Activated B cell treated with CpG ODN at 0.5 μM for 24 hours (primary cell): Measurements from ENCODE around the gene ZBTB33. TPM values are rescaled to one million over a fixed set of nuclear protein-coding genes. Genes with fewer than 3 reads are reported as not detected.

ENCODE experiments used
- ATAC-seq: fragments of 200-7000 bp; cut with Tn5 transposase; one replicate; pipeline ENCODE4 v1.10.0; 2021; ENCODE audit warnings: low read depth, mild to moderate bottlenecking, moderate library complexity
- CTCF ChIA-PET: fragments of 350-600 bp; sonication (Branson Sonifier 250); formaldehyde crosslinking; loops from one replicate; lab custom pipeline; 2021; ENCODE audit warnings: antibody characterized with exemption; lab: Charles Lee
- POLR2A ChIA-PET: fragments of 350-600 bp; sonication (Branson Sonifier 250); formaldehyde crosslinking; loops from one replicate; lab custom pipeline; 2021; ENCODE audit warnings: antibody characterized with exemption; lab: Charles Lee
- DNase-seq: peaks from one replicate; pipeline ENCODE4 v3.0.0; 2022
- H3K27ac Mint-ChIP-seq: one replicate; pipeline ENCODE4 v1.8.0; 2020; ENCODE audit warnings: mixed read lengths
- H3K27me3 Mint-ChIP-seq: one replicate; pipeline ENCODE4 v1.8.0; 2021; ENCODE audit warnings: mixed read lengths
- H3K36me3 Mint-ChIP-seq: one replicate; pipeline ENCODE4 v1.8.0; 2021; ENCODE audit warnings: low read depth, mixed read lengths
- H3K4me1 Mint-ChIP-seq: one replicate; pipeline ENCODE4 v1.8.0; 2021; ENCODE audit warnings: mixed read lengths
- H3K4me3 Mint-ChIP-seq: one replicate; pipeline ENCODE4 v1.8.0; 2020; ENCODE audit warnings: mild to moderate bottlenecking, mixed read lengths
- H3K9me3 Mint-ChIP-seq: one replicate; pipeline ENCODE4 v1.8.0; 2020; ENCODE audit warnings: mixed read lengths
- CTCF ChIP-seq: fragments of 200-600 bp; IDR thresholded peaks from one replicate; pipeline ENCODE4 v1.8.0; 2022; ENCODE audit warnings: antibody characterized with exemption, mild to moderate bottlenecking
- intact Hi-C: fragments of 100-400 bp; cut with micrococcal nuclease; formaldehyde crosslinking; loops from one replicate; pipeline ENCODE4 v1.15.1; 2024
- total RNA-seq: library from RNA; stranded (reverse); gene quantifications from 2 replicates; pipeline ENCODE4 v1.2.3, GENCODE V29; 2022

ZBTB33 gene
- total RNA-seq, 1 donor from 2014 or later, result 17.4 TPM

- H3K4me3 Mint-ChIP-seq, result no peak overlapping the region
- POLR2A ChIA-PET, result interaction anchor here (1.1 to 1.2 kb wide), 2 partner anchors 19 to 40 kb away, joined by 4 to 7 read pairs; partner anchors contain the start of gene ZBTB33
- no peaks in the 10 kb centered on the region for H3K27me3 Mint-ChIP-seq
- H3K4me1 Mint-ChIP-seq, result peaks cover 6% of the 10 kb centered on the region
- ATAC-seq, result no peak
- intact Hi-C loops, result no loop called here
- CTCF ChIA-PET, result interaction anchor here (1.8 kb wide), 1 partner anchor 18 kb away, joined by 4 read pairs; the partner anchor contains the start of gene ZBTB33
- H3K9me3 Mint-ChIP-seq, result no peaks in the 10 kb centered on the region
- H3K36me3 Mint-ChIP-seq, result no peaks in the 10 kb centered on the region
- no peak overlapping the region for H3K27ac Mint-ChIP-seq
- no peak for DNase-seq
- TF ChIP-seq CTCF, result no peak
Measured at GRCh38 chrX:120269373-120270035, 18.9 kb downstream of the ZBTB33 start.

GRCh38 chrX:120270567-120270966, 20.0 kb downstream of the ZBTB33 start:
- ATAC-seq (no peak), DNase-seq (no peak)
- intact Hi-C loops, result no loop called here
- Mint-ChIP-seq H3K9me3 (no peaks in the 10 kb centered on the region), H3K27ac (no peak overlapping the region), H3K27me3 (no peaks in the 10 kb centered on the region), H3K36me3 (no peaks in the 10 kb centered on the region), H3K4me1 (peaks cover 6% of the 10 kb centered on the region), H3K4me3 (no peak overlapping the region)
- ChIA-PET POLR2A (no interaction called here), CTCF (no interaction called here)
- TF ChIP-seq CTCF, result no peak

- no peak for TF ChIP-seq CTCF
- ChIA-PET CTCF (no interaction called here), POLR2A (no interaction called here)
- Mint-ChIP-seq H3K4me1 (peaks cover 6% of the 10 kb centered on the region), H3K27me3 (no peaks in the 10 kb centered on the region), H3K27ac (no peak overlapping the region), H3K4me3 (no peak overlapping the region), H3K9me3 (no peaks in the 10 kb centered on the region), H3K36me3 (no peaks in the 10 kb centered on the region)
- no peak for DNase-seq
- no peak for ATAC-seq
- intact Hi-C loops, result no loop called here
Measured at GRCh38 chrX:120271218-120271617, 20.6 kb downstream of the ZBTB33 start.

GRCh38 chrX:120274145-120274544, 23.5 kb downstream of the ZBTB33 start:
- ATAC-seq (no peak), DNase-seq (no peak)
- no peak for TF ChIP-seq CTCF
- CTCF ChIA-PET, result no interaction called here
- Mint-ChIP-seq H3K27ac (no peak overlapping the region), H3K9me3 (no peaks in the 10 kb centered on the region), H3K36me3 (no peaks in the 10 kb centered on the region), H3K4me3 (no peak overlapping the region), H3K27me3 (no peaks in the 10 kb centered on the region), H3K4me1 (peaks cover 6% of the 10 kb centered on the region)
- POLR2A ChIA-PET, result no interaction called here
- intact Hi-C loops, result no loop called here

GRCh38 chrX:120274958-120275357, 24.3 kb downstream of the ZBTB33 start:
- ChIA-PET CTCF (no interaction called here), POLR2A (interaction anchor here (0.7 kb wide), 1 partner anchor 18 kb away, joined by 4 read pairs; no protein-coding TSS in a partner anchor)
- H3K27me3 Mint-ChIP-seq, result no peaks in the 10 kb centered on the region
- no peaks in the 10 kb centered on the region for H3K36me3 Mint-ChIP-seq
- ATAC-seq, result no peak
- intact Hi-C loops, result no loop called here
- peaks cover under 1% of the 10 kb centered on the region for H3K4me1 Mint-ChIP-seq
- no peak for TF ChIP-seq CTCF
- H3K9me3 Mint-ChIP-seq, result no peaks in the 10 kb centered on the region
- no peak overlapping the region for H3K27ac Mint-ChIP-seq
- DNase-seq, result no peak
- no peak overlapping the region for H3K4me3 Mint-ChIP-seq
